Myocyte (in vitro differentiated cells): ENCODE results near the gene DNAAF1. TPM values are rescaled to one million over a fixed set of nuclear protein-coding genes. Genes with fewer than 3 reads are reported as not detected.
A peak's percentile ranks its signal among the peaks of the same experiment; 100 is the strongest.
"Not testable (repeated sequence)": the region's sequence is repeated elsewhere in the genome, so short reads cannot be mapped to it uniquely, and the experiment has no call there.

Experiments
- DNase-seq: peaks from one replicate; pipeline ENCODE4 v3.0.0-alpha.2; 2012; ENCODE audit warnings: low read depth
- total RNA-seq: library from RNA; depleted of rRNA; stranded (reverse); fragments of >200 nt; gene quantifications from 2 replicates; pipeline ENCODE4 v1.2.3, GENCODE V29; 2014

The DNAAF1 gene
- total RNA-seq, 1 donor from 2014 or later = not detected

GRCh38 chr16:84205123-84205522 is 60.0 kb downstream of the DNAAF1 start:
- DNase-seq = not testable (repeated sequence)

- no peak for DNase-seq
Measured at GRCh38 chr16:84205976-84206691, 61.0 kb downstream of the DNAAF1 start.

- no peak for DNase-seq
Measured at GRCh38 chr16:84207251-84207650, 62.1 kb downstream of the DNAAF1 start.

DNA sequence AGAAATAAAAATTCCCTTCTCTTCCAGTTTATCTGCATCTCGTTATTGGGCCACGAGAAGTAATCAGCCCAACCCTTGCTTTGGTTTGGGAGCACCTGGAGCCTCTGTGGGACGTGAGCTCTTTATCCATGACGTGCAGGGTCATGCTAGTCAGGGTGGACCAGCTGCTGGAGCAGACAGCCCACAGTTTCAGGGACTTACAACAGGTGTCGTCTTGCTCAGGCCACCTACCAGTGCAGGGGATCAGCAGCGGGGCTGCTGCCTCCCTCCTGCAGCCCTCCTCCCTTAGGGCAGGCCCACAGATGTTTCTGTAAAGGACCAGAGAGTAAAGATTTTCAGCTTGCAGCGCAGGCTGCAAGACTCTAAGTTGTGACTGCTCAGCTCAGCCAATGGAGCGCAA is 62.8 kb downstream of the DNAAF1 start:
- no peak for DNase-seq

- DNase-seq = no peak
Measured at GRCh38 chr16:84209989-84210388, 64.9 kb downstream of the DNAAF1 start.

GRCh38 chr16:84212154-84212553 is 67.0 kb downstream of the DNAAF1 start:
- DNase-seq = no peak

GRCh38 chr16:84212631-84213030 is 67.5 kb downstream of the DNAAF1 start:
- DNase-seq = no peak

DNA sequence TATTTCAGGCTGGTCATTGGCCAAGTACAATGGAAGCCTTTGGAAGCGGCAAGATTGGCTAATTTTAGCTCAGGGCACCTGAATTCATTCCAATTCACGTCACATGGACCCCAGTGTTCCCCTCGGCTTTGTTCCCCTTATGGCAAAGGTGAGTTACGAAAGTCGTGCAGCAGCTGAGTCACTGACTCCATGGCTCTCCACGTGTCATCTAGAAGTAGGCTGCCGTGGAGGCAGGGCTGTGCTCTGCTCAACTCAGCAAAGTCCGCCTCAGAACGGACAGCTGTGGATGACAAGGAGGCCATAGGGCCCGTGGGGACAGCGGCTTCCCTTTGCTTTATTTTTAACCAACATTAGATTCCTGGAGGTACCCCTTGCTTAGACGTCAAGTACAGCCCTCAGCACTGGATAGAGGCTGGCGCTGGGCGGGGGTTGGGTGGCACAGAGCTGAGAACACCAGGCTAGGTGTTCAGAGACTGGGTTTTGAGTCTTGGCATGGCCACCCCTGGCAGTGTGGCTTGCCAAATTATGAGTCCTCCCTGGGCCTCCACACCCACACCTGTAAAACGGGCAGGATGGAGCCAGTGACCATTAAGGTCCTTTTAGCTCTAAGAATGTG is 69.5 kb downstream of the DNAAF1 start:
- DNase-seq = peak; percentile 9

- no peak for DNase-seq
Measured at GRCh38 chr16:84215531-84215930, 70.4 kb downstream of the DNAAF1 start.

GRCh38 chr16:84216144-84216543 is 71.0 kb downstream of the DNAAF1 start:
- DNase-seq = not testable (repeated sequence)

GRCh38 chr16:84218176-84218823 is 73.2 kb downstream of the DNAAF1 start:
- DNase-seq = no peak

GRCh38 chr16:84218956-84219355 is 73.8 kb downstream of the DNAAF1 start:
- no peak for DNase-seq

- DNase-seq = peak; percentile 53
Measured at GRCh38 chr16:84220851-84221250, 75.7 kb downstream of the DNAAF1 start.

- no peak for DNase-seq
Measured at GRCh38 chr16:84223456-84223855, 78.3 kb downstream of the DNAAF1 start.

GRCh38 chr16:84224554-84224953 is 79.4 kb downstream of the DNAAF1 start:
- no peak for DNase-seq

- no peak for DNase-seq
Measured at GRCh38 chr16:84225126-84225525, 80.0 kb downstream of the DNAAF1 start.

GRCh38 chr16:84225571-84225970 is 80.5 kb downstream of the DNAAF1 start:
- DNase-seq = no peak

- DNase-seq = no peak
Measured at GRCh38 chr16:84226026-84226425, 80.9 kb downstream of the DNAAF1 start.
